OCI-LY1 (cell line): ENCODE measurements around the gene SYCE3.
A peak's percentile ranks its signal among the peaks of the same experiment; 100 is the strongest.

Experiments used
- H2AFZ ChIP-seq: fragments of 200-600 bp; sonication (generic), shearing (Covaris generic); 2 replicates; pipeline ENCODE4 v1.6.0; 2014; ENCODE audit warnings: antibody characterized with exemption, mild to moderate bottlenecking, low read length
- H3F3A ChIP-seq: fragments of 200-600 bp; sonication (generic), shearing (Covaris generic); 2 replicates; pipeline ENCODE4 v1.6.0; 2014; ENCODE audit warnings: mild to moderate bottlenecking, antibody characterized with exemption, low read length, moderate library complexity; ENCODE audit not compliant: insufficient read depth
- H3K27ac ChIP-seq: fragments of 200-600 bp; sonication (generic); 2 replicates; pipeline ENCODE4 v1.5.1; 2014; ENCODE audit warnings: low read length, mixed run types, mild to moderate bottlenecking, low read depth; ENCODE audit not compliant: poor library complexity, severe bottlenecking
- H3K27me3 ChIP-seq: fragments of 200-600 bp; sonication (generic); 2 replicates; pipeline ENCODE4 v1.6.0; 2014; ENCODE audit warnings: antibody characterized with exemption, mild to moderate bottlenecking, low read length, moderate library complexity; ENCODE audit not compliant: insufficient read depth
- H3K36me3 ChIP-seq: fragments of 200-600 bp; sonication (generic); 2 replicates; pipeline ENCODE4 v1.6.1; 2014; ENCODE audit warnings: mild to moderate bottlenecking, antibody characterized with exemption, low read length, moderate library complexity, mixed read lengths; ENCODE audit not compliant: insufficient read depth
- H3K4me1 ChIP-seq: fragments of 200-600 bp; sonication (generic); 2 replicates; pipeline ENCODE4 v1.5.1; 2014; ENCODE audit warnings: mild to moderate bottlenecking, low read length, moderate library complexity; ENCODE audit not compliant: insufficient read depth, severe bottlenecking
- H3K4me2 ChIP-seq: fragments of 200-600 bp; sonication (generic), shearing (Covaris generic); 2 replicates; pipeline ENCODE4 v1.6.1; 2014; ENCODE audit warnings: low read length
- H3K4me3 ChIP-seq: fragments of 200-600 bp; sonication (generic); 2 replicates; pipeline ENCODE4 v1.5.1; 2014; ENCODE audit warnings: low read length, low read depth, mild to moderate bottlenecking, mixed read lengths; ENCODE audit not compliant: poor library complexity, severe bottlenecking
- H3K79me2 ChIP-seq: fragments of 200-600 bp; shearing (Covaris generic); 2 replicates; pipeline ENCODE4 v1.6.1; 2016; ENCODE audit warnings: mixed run types, low read length, mixed read lengths; ENCODE audit not compliant: insufficient read depth
- H3K9ac ChIP-seq: fragments of 200-600 bp; sonication (generic), shearing (Covaris generic); 2 replicates; pipeline ENCODE4 v1.6.1; 2014; ENCODE audit warnings: mild to moderate bottlenecking, low read length, mixed read lengths
- H3K9me2 ChIP-seq: fragments of 200-600 bp; sonication (generic), shearing (Covaris generic); 2 replicates; pipeline ENCODE4 v1.6.1; 2014; ENCODE audit warnings: low read depth, mild to moderate bottlenecking, low read length, mixed read lengths
- H3K9me3 ChIP-seq: fragments of 200-600 bp; shearing (Covaris generic); 2 replicates; pipeline ENCODE4 v1.6.1; 2014; ENCODE audit warnings: low read length, mixed read lengths
- H4K20me1 ChIP-seq: fragments of 200-600 bp; sonication (generic), shearing (Covaris generic); 2 replicates; pipeline ENCODE4 v1.6.0; 2016; ENCODE audit warnings: mild to moderate bottlenecking, low read length; ENCODE audit not compliant: insufficient read depth
- CTCF ChIP-seq: fragments of 200-600 bp; sonication (generic), shearing (Covaris generic); IDR thresholded peaks from 2 replicates; pipeline ENCODE4 v1.5.1; 2017; ENCODE audit warnings: mild to moderate bottlenecking, antibody characterized with exemption, low read length, moderate library complexity, mixed read lengths
- EZH2 ChIP-seq: fragments of 200-600 bp; sonication (generic), shearing (Covaris generic); IDR thresholded peaks from 2 replicates; pipeline ENCODE4 v1.8.0; 2017; ENCODE audit warnings: borderline replicate concordance, mixed run types, mild to moderate bottlenecking, antibody characterized with exemption, low read length, moderate library complexity, mixed read lengths

SYCE3 gene

GRCh38 chr22:50585781-50586180 is 23.1 kb upstream of the SYCE3 start:
- H3K4me1 ChIP-seq: peaks cover 17% of the 10 kb centered on the region
- no peak overlapping the region for H3K4me2 ChIP-seq
- no peaks in the 10 kb centered on the region for H3K9me2 ChIP-seq
- no peak overlapping the region for H3K9ac ChIP-seq
- TF ChIP-seq CTCF (no peak), EZH2 (no peak)
- H3K9me3 ChIP-seq: no peaks in the 10 kb centered on the region
- H3K27me3 ChIP-seq: no peaks in the 10 kb centered on the region
- H3K27ac ChIP-seq: no peak overlapping the region
- no peaks in the 10 kb centered on the region for H4K20me1 ChIP-seq
- 0 out of 2 replicates have a peak, but pooled peaks cover 5% of the 10 kb centered on the region for H3K79me2 ChIP-seq
- H2AFZ ChIP-seq: no peak overlapping the region
- peaks cover 15% of the 10 kb centered on the region for H3K36me3 ChIP-seq
- H3F3A ChIP-seq: no peaks in the 10 kb centered on the region
- no peak overlapping the region for H3K4me3 ChIP-seq

- TF ChIP-seq EZH2 (no peak), CTCF (no peak)
- no peak overlapping the region for H3K9ac ChIP-seq
- H3K9me2 ChIP-seq: no peaks in the 10 kb centered on the region
- peaks cover 17% of the 10 kb centered on the region for H3K4me1 ChIP-seq
- no peaks in the 10 kb centered on the region for H3K9me3 ChIP-seq
- H3K4me2 ChIP-seq: no peak overlapping the region
- no peaks in the 10 kb centered on the region for H3F3A ChIP-seq
- H3K4me3 ChIP-seq: no peak overlapping the region
- no peak overlapping the region for H3K27ac ChIP-seq
- H2AFZ ChIP-seq: no peak overlapping the region
- no peaks in the 10 kb centered on the region for H4K20me1 ChIP-seq
- H3K36me3 ChIP-seq: peaks cover 18% of the 10 kb centered on the region
- H3K27me3 ChIP-seq: no peaks in the 10 kb centered on the region
- H3K79me2 ChIP-seq: 0 out of 2 replicates have a peak, but pooled peaks cover 5% of the 10 kb centered on the region
These were observed 22.5 kb upstream of the SYCE3 start for GRCh38 chr22:50585238-50585637.

- TF ChIP-seq CTCF (no peak), EZH2 (no peak)
- Histone ChIP-seq H3K4me2 (peak overlapping the region; percentile 96), H3K27ac (no peak overlapping the region), H3K79me2 (0 out of 2 replicates have a peak, but pooled peaks cover 5% of the 10 kb centered on the region), H3K9ac (peak overlapping the region; percentile 75; the same call in 1 of the 2 replicates), H3K27me3 (no peaks in the 10 kb centered on the region), H3K36me3 (peaks cover 27% of the 10 kb centered on the region), H2AFZ (no peak overlapping the region), H3K4me1 (peaks cover 17% of the 10 kb centered on the region), H3K9me2 (no peaks in the 10 kb centered on the region), H3K9me3 (no peaks in the 10 kb centered on the region), H3F3A (no peaks in the 10 kb centered on the region), H3K4me3 (peak overlapping the region; percentile 80), H4K20me1 (no peaks in the 10 kb centered on the region)
These were observed 21.7 kb upstream of the SYCE3 start for GRCh38 chr22:50584106-50585096.
